ENCODE results near the gene MCOLN2.

MCOLN2 gene

DNA sequence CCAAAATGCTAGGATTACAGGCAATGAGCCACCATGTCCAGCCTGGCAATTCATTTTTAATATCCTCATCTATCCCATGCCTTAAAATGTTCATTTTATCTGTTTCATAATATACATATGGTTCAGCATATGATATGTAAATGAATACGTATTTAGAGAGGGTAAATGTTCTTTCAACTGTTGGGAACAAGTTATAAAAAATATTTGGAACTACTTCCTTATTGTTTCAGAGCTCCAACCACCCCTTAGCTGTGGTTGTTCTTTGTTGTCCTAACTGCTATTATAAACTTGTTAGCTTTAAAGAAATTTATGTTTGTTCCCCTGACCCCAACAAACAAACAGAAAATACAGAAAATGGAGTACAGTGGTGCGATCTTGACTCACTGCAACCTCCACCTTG lies 14.5 kb downstream of the MCOLN2 start:
- DNase-seq, result no peak

DNA sequence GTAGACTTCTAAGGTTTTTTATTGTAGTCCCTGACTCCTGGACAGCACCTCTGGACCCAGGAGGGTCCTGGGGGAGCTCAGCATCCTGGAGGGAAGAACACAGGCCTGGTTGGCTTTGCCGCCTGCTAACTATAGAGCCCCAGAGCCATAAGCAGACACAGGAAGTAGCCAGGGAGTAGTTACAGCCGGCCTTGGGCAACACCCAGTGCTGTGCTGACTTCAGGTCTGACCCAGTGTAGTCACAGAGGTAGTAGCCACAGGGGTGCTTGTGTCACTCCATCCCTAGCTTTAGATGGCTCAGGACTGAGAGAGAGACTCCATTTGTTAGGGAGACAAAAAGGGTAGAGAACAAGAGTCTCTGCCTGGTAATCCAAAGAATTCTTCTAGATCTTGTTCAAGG lies 21.9 kb downstream of the MCOLN2 start:
- no peak for DNase-seq

DNA sequence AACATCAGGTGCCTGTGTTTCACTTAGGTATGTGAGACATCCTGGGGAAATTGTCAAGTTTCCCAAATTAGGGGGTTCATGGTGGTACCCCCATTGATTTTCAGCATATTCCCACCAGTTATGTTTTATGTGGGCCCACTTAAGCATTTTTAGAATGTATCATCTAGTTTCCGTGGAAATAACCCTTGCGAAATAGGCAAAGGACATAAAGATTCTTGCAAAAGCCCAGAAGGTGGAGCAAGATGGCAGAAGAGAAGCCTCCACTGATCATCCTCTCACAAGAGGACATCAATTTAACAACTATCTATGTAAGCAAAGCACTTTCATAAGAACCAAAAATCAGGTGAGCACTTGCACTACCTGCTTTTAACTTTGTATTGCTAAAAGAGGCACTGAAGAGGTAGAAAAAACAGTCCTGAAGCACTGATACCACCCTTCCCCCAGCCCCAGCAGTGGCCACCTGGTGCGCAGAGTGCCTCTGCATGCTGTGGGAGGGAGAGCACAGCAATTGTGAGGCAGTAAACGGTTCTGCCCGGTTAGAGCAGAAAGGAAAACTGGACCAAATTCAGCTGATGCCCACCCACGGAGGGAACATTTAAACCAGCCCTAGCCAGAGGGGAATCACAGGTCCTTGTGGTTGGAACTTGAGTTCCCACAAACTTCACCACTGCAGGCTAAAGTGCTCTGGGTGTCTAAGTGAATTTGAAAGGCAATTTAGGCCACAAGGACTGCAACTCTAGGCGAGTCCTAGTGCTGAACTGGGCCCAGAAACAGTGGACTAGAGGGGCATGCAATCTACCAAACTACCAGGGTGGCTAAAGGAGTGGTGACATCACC lies 23.2 kb downstream of the MCOLN2 start:
- DNase-seq, result no peak

DNA sequence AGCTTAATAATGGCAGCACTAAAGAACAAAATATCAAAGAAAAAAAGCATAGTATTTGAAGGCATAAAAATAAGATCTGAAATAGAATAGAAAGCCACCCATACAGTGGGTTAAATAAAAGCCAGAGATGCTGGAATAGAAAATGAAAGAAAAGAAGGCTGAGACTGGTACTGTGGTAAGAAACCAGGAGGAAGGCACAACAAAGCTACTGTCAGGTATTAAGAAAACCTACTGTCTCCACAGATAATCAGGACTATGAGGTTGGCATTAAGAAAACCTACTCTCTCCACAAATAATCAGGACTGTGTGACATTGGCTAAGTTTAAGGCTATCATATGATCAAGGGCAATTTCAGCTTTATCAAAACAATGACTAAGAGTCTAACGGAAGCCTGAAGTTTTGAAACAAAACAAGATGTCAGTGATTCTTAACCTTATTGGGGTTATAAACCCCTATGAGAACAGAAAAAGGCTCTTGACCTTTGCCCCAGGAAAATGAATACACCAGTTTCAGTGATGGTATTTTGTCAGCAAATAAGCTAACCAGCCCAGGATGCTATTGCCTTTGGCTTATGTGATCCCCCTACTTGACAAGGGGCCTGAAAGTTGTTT lies 24.4 kb downstream of the MCOLN2 start:
- DNase-seq, result no peak

DNA sequence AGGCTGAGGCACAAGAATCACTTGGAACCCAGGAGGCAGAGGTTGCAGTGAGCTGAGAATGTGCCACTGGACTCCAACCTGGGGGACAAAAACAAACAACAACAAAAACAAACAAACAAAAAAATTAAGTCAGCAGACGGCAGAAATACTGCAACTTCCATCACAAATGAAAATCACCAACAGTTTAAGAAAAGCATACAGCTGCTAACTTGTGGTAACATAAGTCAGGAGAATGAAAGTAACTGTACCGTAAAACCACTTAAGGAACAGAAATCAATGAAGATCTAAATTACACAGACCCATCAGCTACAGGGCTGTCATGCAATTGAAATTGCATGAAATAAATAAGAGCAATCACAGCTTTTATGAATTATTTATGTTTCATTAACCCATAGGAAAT lies 25.0 kb downstream of the MCOLN2 start:
- no peak for DNase-seq

DNA sequence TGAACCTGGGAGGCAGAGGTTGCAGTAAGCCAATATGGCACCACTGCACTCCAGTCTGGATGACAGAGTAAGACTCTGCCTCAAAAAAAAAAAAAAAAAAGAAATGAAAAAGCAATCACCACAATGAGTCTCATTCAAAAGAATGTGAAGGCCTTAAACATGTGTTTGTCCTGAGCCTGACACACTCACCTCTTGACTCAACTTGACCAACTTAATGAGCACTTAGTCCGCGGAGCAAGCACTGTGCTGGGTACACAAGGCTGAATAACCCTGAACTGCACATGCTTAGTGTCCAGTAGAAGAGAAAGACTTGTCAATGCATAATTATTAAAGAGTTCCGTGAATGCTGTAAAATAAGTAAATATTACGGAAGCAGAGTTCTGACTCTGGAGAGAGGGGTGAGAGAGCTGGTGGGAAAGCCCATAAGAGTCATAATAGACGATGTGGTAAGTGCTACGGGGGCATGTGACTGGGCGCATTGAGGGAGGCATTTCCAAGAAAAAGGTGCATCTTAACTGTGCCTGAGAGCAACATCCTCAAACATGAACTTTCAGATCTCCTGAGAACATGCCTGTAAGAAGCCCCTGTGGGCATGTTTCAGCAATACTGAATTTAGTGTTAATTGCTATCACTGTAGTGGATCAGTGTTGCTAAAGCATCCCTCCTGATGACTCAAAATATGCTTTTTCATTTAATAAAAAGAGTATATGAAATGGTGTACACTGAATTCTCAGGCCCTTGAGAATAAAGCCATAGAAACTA lies 27.2 kb downstream of the MCOLN2 start:
- DNase-seq, result no peak

DNA sequence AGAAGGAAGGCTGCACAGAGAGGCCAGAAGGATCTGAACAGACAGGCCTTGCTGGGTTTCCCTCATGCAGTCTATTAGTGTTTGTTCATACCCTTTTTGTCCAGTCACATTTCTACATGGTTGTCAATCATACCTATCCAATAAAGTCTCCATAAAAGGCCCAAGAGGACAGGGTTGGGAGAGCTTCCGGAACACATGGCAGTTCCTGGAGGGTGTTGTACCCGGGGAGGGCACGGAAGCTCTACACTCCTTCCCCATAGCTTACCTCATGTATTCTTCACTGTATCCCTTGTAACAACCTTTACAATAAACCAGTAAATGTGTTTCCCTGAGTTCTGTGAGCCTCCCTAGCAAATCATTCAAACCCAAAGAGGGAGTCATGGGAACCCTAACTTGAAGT lies 28.0 kb downstream of the MCOLN2 start:
- DNase-seq, result no peak

DNA sequence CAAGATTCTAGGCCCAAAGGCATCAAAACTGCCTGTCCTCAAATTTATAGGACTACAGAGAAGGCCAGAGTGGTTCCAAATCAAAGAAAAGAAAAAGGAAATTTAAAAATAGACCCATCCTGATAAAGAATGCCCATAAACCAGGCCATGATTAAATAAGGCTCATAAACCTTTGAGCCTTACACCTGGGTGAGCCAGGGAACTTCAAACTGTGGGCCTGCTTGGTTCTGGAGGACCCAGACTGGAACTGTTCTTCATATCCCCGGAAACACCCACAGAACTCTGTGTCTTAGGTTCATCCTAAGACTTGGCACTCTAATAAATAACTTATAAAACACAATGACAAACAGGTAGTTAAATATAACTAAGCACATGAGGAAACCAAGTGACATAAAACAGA lies 28.8 kb downstream of the MCOLN2 start:
- no peak for DNase-seq

DNA sequence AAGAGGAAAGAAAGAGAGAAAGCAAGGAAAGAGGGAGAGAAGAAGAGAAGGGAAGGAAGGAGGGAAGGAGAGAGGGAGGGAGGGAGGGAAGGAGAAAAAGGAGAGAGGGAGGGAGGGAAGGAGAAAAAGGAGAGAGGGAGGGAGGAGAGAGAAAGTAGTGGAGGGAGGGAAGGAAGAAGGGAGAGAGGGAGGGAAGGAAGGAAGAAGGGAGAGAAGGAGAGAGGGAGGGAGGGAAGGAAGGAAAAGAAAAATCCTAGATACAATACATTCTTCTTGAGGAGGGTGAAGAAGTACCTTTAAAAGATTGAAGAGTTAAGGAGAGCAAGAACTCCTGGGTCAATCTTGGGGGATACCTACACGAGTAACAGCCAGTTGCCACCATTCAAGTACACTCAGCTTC lies 29.2 kb downstream of the MCOLN2 start:
- DNase-seq, result no peak

DNA sequence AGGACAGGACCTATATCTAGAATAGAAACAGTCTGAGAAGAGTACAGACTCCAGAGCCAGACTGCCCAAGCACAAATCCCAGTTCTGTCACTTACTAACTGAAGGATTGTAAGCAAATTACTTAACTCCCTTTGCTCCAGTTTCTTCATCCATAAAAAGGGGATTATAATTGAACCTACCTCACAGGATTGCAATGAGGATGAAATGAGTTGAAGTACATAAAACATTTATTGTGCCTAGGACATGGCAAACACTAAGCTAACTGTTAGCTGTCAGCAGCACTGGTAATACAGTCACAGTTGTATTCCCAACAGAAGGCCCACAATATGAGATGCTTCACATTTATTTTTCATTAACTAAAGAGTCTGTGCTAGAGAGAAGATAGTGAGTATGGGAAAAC lies 33.9 kb downstream of the MCOLN2 start:
- DNase-seq, result no peak

DNA sequence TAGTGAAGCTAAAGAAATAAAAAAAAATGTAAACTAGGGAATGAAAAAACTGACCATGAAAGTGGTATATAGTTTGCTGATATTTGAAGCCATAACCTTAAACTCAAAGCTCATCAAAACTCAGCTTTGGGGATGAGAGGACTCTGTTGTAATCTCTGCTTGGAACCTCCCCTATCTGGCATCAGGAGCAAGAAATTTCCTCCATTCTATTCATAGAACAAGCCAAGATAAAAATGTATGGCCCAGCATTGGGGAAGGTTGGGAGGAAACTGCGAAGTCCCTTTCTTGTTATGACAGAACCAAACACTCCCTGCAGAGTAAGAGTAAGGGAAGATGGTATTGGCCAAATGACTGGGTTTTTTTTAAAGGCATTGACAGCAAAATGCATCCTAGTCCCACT lies 35.6 kb downstream of the MCOLN2 start:
- DNase-seq, result no peak

DNA sequence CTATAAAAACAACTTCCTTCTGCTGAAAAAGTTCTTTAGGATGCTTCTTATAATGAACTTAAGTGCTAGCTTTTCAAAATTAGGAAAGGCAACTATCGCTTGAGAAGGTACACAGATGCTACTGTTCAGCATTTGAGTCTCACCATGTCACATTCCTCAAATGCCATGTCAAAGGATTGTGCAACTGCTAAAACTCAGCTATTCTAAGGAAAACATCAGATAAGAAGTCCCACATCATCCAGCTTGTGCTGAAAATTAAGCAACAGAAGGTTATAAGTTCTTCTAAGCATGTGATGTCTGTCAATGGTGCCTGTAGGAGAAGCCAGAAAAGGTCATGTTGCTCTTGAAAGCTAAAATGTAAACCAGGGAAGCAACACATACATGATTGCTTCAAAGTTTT lies 36.5 kb downstream of the MCOLN2 start:
- DNase-seq, result no peak

DNA sequence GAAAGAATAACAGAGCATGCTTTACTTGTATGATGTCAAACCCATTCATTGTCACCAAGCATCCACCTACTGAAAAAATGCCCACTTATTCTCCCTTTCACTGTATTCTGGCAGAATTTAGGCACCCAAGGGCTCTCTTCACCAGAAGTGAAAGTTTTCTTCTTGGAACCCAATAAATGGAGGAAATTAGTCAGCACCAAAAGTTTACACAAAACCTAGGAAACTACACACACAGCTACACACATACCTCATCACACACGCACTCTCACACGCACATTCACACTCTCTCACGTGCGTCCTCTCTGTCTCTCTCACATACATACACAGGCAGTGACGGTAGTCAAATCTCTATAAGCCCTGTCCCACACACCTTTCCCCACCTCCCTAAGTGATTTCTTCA lies 37.6 kb downstream of the MCOLN2 start:
- no peak for DNase-seq

DNA sequence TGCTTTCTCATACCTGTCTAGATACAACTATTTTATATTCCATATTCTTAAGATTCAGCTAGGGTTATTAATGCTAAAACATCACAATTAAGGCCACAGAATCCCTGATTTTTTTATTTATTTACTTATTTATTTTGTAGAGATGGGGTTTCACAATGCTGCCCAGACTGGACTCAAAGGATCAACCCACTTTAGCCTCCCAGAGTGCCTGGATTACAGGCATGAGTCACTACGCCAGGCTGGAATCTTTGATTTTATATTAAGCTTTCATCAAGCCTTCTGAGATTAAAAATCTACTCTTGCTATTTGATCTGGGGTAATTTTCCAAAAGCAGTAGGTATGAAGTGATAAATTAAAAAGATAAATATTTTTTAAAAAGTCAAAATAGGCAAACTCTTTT lies 38.9 kb downstream of the MCOLN2 start:
- no peak for DNase-seq

DNA sequence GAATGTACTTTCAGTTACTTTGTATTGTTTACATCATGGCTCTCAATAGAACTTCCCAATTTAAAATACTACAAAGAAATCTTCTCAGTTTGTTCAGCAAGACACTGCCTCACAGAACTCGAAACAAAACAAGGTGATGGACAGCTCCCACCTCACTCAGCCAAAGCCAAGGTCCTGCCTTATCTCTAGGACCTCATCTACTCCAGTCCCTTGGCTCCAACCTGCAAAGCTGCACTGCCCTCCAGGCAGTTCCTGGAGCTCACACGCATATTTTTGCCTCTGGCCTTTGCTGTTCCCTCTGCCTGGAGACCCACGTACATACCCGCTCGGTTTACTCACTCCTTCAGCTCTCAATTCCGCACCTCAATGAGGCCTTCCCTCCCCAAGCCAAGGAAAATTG lies 40.3 kb downstream of the MCOLN2 start:
- no peak for DNase-seq

DNA sequence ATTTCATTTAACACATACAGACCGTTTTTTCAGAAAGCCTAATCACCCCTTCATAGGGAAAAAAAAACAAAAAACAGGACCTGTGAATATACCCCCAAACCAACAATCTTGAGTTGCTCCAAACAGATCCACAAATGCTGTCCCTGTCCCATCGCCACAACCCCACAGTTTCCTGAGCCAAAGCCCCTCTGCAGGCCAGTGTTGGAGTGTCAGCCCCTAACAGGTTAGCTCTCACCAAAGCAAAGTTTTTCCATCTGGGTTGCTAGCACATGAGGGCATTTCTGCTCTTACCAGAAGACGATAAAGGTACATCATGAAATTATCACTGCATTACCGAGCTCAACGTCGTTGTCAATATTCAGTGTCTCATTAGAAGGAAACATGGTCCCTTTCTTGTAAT lies 40.8 kb downstream of the MCOLN2 start:
- DNase-seq, result no peak

DNA sequence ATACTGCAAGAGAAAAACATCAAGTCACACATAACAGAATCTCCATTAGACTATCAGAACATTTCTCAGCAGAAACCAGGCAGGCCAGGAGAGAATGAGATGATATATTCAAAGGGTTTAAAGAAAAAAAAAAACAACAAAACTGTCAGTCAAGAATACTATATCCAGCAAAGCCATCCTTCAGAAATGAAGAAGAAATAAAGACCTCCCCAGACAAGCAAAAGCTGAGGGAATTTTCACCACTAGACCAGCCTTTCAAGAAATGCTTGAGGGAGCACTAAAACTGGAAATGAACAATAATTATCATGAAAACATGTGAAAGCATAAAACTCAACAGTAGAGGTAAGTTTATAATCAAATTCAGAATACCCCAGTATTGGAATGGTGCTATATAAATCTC lies 47.2 kb downstream of the MCOLN2 start:
- no peak for DNase-seq

DNA sequence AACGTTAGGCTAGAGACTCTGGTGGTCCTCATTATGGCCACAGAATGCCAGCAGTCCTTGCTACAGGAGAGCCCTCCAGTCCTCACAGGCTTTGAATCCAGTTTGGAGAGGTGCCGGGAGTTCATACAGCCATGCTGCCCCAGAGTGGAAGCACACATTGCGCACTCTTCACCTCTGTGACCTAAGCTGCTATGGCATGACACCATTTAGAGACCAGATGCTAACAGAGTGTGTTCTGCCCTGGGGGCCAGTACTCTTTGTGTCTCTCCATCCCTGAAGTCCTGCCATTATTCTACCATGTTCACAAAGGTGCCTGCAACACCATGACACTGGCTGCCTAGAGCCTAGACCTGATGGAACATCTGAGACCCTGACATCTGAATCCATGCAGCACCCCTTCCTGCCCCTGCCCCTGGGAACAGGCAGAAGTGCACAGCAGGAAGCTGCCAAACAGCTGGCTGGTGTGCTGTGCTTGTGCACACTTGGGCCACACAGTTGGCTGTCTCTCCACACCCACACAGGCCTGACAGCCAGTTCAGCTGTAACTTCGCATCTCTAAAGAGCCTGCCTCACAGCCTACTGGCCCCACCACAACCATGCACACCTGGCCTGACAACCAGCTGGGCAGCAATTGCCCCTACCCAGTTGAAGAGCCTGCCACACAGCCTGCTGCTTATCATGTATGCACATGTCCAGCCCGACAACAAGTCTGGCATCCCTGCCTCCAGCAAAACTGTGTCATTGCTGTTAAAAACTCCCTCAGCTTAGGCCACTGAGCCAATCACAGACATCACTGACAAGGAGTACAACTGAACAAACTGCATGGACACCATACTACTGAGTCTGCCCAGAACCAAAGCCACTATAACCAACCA lies 49.1 kb downstream of the MCOLN2 start:
- DNase-seq, result no peak

DNA sequence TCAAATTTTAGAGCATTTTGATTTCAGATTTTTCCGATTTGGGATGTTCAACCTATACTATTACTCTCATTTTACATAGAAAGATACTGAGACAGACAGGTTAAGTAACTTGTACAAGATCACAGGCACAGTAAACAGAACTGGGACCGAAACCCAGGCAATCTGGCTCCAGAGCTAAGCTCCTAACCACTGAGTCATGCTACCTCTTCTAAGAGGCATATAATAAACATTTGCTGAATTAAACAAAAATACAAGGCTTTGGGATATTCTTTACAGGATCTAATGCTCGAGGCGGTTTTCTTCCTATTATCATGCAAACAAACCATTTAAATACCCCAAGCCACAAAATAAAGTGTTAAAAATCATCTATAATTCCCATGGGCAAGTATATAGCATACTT lies 50.3 kb downstream of the MCOLN2 start:
- no peak for DNase-seq

DNA sequence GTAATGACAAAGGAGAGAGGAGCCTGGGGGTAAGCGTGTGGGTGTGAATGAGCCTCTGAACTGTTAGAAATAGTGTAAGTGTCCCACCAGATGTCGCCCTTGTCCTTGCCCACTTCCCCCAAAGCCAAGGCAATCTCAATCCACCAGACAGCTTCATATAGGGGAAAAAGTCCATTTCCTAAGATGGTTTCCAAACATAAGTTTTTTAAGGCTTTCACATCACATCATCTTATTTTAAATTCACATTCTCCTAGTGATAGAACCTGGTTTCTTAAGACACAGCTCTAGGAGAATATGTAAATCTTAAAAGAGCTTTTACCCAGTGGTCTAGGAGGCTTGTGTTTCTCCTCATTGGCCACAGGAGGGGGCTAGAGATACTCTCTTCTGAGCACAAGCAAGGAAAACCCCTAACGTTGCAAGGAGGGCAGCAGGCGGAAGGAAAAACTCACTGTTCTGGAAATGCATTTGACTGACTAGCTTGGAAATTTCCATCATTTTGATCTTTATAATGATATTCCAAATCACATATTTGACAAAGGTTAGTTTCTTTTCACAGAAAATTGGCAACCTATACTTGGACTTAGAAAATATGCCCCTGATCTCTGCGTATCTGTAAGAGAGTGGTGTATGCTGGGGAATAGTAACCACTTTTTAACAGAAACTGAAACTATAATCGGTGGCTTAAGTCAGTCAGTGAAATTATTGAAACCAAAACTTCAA lies 52.0 kb downstream of the MCOLN2 start:
- DNase-seq, result peak; percentile 79

DNA sequence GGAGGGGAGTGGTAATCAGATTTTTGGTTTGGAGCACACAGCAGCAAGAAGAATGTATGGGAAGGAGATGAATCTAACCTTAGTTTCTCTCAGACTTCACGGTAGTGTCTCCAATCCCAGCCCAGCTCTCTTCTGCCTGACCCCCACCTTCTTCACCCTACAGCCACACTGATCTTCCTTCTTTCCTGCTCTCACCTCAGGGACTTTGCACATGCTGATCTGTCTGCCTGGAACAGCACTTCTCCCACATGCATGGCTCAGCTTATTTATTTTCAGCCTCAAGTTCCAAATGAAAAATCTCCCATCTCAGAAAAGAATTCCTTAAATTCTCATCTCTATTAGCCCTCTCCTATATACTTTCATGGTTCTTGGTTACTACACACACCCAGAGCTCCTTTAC lies 55.1 kb downstream of the MCOLN2 start:
- no peak for DNase-seq

DNA sequence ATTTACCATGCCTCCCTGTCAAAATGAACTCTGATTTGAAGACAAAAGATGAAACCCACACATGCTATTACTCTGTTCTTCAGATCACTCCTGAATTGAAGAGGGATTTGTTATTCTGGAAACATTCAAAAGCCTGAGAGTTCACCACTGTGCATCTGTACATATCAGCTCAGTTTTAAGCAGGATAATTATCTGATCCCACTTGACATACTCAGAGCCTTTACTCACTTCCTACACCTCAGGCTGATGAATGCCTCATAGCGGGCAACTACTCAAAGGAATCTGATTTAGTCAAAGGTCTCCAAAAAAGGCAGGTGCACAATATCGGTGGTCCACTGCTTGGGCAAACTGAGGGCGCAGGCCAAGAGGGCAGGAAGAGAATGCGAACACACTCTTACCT lies 56.4 kb downstream of the MCOLN2 start:
- no peak for DNase-seq
